Endothelial cell of umbilical vein (primary cell): Measurements from ENCODE around the gene BMPR2.

ENCODE experiments used
- EZH2 ChIP-seq: IDR thresholded peaks from 2 replicates; pipeline ENCODE4 v1.6.1; 2012; ENCODE audit warnings: borderline replicate concordance, low read depth, mild to moderate bottlenecking, moderate library complexity, low read length, inconsistent platforms; ENCODE audit not compliant: severe bottlenecking
- FOS ChIP-seq: IDR thresholded peaks from 2 replicates; pipeline ENCODE4 v1.6.1; 2011; ENCODE audit warnings: mild to moderate bottlenecking, low read length, moderate library complexity, borderline replicate concordance; ENCODE audit not compliant: insufficient read depth
- GATA2 ChIP-seq: IDR thresholded peaks from 2 replicates; pipeline ENCODE4 v1.7.0; 2011; ENCODE audit warnings: low read depth, mild to moderate bottlenecking, moderate library complexity, mixed read lengths, low read length; ENCODE audit not compliant: insufficient read length, insufficient read depth
- JUN ChIP-seq: IDR thresholded peaks from 2 replicates; pipeline ENCODE4 v1.6.1; 2011; ENCODE audit warnings: borderline replicate concordance, low read depth; ENCODE audit not compliant: insufficient read length, insufficient read depth
- MYC ChIP-seq: IDR thresholded peaks from one replicate; pipeline ENCODE4 v1.6.1; 2011; ENCODE audit warnings: mild to moderate bottlenecking, low read depth, low read length
- POLR2A ChIP-seq: IDR thresholded peaks from 2 replicates; pipeline ENCODE4 v1.6.1; 2012; ENCODE audit warnings: low read depth, mild to moderate bottlenecking, control low read depth, low read length
- POLR2AphosphoS5 ChIP-seq: IDR thresholded peaks from 2 replicates; pipeline ENCODE4 v1.6.1; 2012; ENCODE audit warnings: low read depth, mild to moderate bottlenecking, control low read depth, low read length, moderate library complexity; ENCODE audit not compliant: insufficient read depth
- TF ChIP-seq, protein P1 (sequence below), 2 donors: IDR thresholded peaks; 1 replicate in 1 of 2; 2 replicates in 1 of 2; pipeline ENCODE4 v1.5.1; 2011; ENCODE audit warnings: low read length in 2 of 2, mild to moderate bottlenecking in 2 of 2, moderate library complexity in 2 of 2, control low read depth in 1 of 2, inconsistent platforms in 1 of 2, low read depth in 1 of 2; ENCODE audit not compliant: insufficient read depth in 1 of 2; ENCODE audit errors: extremely low read depth in 1 of 2
- TF ChIP-seq, protein P2 (sequence below): IDR thresholded peaks from 2 replicates; pipeline ENCODE4 v1.6.1; 2011; ENCODE audit not compliant: insufficient read depth, insufficient read length

DNA sequence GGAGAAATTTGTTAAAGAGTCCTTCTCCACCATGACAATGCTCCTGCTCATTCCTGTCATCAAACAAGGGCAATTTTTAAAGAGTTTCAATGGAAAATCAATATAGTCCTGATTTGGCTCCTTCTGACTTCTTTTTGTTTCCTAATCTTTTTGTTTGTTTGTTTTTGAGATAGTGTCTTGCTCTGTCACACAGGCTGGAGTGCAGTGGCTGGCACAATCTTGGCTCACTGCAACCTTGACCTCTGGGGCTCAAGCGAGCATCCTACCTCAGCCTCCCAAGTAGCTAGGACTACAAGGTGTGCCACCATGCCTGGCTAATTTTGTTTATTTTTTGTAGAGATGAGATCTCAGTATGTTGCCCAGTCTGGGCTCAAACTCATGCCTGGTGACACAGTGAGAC is 58.3 kb downstream of the BMPR2 start:
- TF ChIP-seq, protein P1, sequence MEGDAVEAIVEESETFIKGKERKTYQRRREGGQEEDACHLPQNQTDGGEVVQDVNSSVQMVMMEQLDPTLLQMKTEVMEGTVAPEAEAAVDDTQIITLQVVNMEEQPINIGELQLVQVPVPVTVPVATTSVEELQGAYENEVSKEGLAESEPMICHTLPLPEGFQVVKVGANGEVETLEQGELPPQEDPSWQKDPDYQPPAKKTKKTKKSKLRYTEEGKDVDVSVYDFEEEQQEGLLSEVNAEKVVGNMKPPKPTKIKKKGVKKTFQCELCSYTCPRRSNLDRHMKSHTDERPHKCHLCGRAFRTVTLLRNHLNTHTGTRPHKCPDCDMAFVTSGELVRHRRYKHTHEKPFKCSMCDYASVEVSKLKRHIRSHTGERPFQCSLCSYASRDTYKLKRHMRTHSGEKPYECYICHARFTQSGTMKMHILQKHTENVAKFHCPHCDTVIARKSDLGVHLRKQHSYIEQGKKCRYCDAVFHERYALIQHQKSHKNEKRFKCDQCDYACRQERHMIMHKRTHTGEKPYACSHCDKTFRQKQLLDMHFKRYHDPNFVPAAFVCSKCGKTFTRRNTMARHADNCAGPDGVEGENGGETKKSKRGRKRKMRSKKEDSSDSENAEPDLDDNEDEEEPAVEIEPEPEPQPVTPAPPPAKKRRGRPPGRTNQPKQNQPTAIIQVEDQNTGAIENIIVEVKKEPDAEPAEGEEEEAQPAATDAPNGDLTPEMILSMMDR (IDR thresholded peaks at IDR 0.05; ENCODE audit: extremely low read depth in 1 of 2, insufficient read depth in 1 of 2, low read depth in 1 of 2, low read length in 2 of 2), result no peak
- TF ChIP-seq POLR2A, result no peak
- TF ChIP-seq, protein P2, sequence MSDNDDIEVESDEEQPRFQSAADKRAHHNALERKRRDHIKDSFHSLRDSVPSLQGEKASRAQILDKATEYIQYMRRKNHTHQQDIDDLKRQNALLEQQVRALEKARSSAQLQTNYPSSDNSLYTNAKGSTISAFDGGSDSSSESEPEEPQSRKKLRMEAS, result no peak
- TF ChIP-seq MYC, result no peak
- no peak for TF ChIP-seq POLR2AphosphoS5
- TF ChIP-seq EZH2, result no peak
- no peak for TF ChIP-seq JUN
- no peak for TF ChIP-seq FOS
- no peak for TF ChIP-seq GATA2
